GM12878 (cell line): ENCODE measurements around the gene NR1D1. TPM values are rescaled to one million over a fixed set of nuclear protein-coding genes. Genes with fewer than 3 reads are reported as not detected.

Experiments used
- ATAC-seq: fragments of 200-7000 bp; cut with Tn5 transposase; 3 replicates; pipeline ENCODE4 v1.9.1; 2020; ENCODE audit warnings: mild to moderate bottlenecking, moderate library complexity
- BruUV-seq: library from RNA; stranded (reverse); fragments of 400-500 nt; replicated peaks from 2 replicates; lab custom pipeline; 2021; lab: Mats Ljungman, UMichigan
- CTCF ChIA-PET: fragments of 300-600 bp; sonication (Branson Sonifier 250); formaldehyde crosslinking; extraction: SDS; loops from one replicate; lab custom pipeline; 2021; ENCODE audit warnings: inconsistent platforms; lab: Yijun Ruan, JAX
- POLR2A ChIA-PET: fragments of 350-600 bp; formaldehyde crosslinking; extraction: SDS; loops from one replicate; lab custom pipeline; 2021; ENCODE audit warnings: inconsistent platforms; lab: Charles Lee
- RAD21 ChIA-PET: fragments of 300-600 bp; sonication (Branson Sonifier 250); formaldehyde crosslinking; loops from one replicate; lab custom pipeline; 2023; ENCODE audit warnings: antibody characterized with exemption; ENCODE audit not compliant: unreplicated experiment; lab: Charles Lee
- SMC1A ChIA-PET: fragments of 300-600 bp; sonication (Branson Sonifier 250); formaldehyde crosslinking; loops from one replicate; lab custom pipeline; 2023; ENCODE audit not compliant: unreplicated experiment, uncharacterized antibody; lab: Charles Lee
- DNase-seq: peaks from one replicate; pipeline ENCODE4 v3.0.0-alpha.2; 2011; ENCODE audit warnings: low read depth, low spot score
- FAIRE-seq: peaks from 3 replicates; lab custom pipeline; 2011; peaks lifted over from hg19 to GRCh38; lab: Jason Lieb, UNC
- H2AFZ ChIP-seq: 2 replicates; pipeline ENCODE4 v1.6.0; 2011; ENCODE audit warnings: low read depth, low read length, control low read depth; ENCODE audit not compliant: control insufficient read depth
- H3K27ac ChIP-seq: 2 replicates; pipeline ENCODE4 v1.5.1; 2011; ENCODE audit warnings: control low read depth; ENCODE audit not compliant: control insufficient read depth, insufficient read depth
- H3K27me3 ChIP-seq, 2 experiments: replicated peaks in 1 of 2; 2 replicates each; pipeline versions ENCODE4 v1.6.0 to v1.6.1; 2011; ENCODE audit warnings: low read length in 1 of 2; ENCODE audit not compliant: control insufficient read depth in 2 of 2, insufficient read depth in 2 of 2
- H3K36me3 ChIP-seq, 2 experiments: 2 replicates each; pipeline ENCODE4 v1.5.1; 2011; ENCODE audit warnings: low read length in 1 of 2; ENCODE audit not compliant: control insufficient read depth in 2 of 2, insufficient read depth in 2 of 2
- H3K4me1 ChIP-seq: 2 replicates; pipeline ENCODE4 v1.6.1; 2011; ENCODE audit warnings: mild to moderate bottlenecking, low read length, moderate library complexity, mixed read lengths; ENCODE audit not compliant: control insufficient read depth, insufficient read depth
- H3K4me2 ChIP-seq: 2 replicates; pipeline ENCODE4 v1.6.0; 2011; ENCODE audit warnings: control low read depth; ENCODE audit not compliant: control insufficient read depth, insufficient read depth
- H3K4me3 ChIP-seq: fragments of 200-600 bp; sonication (generic); 2 replicates; pipeline ENCODE4 v1.5.1; 2016
- H3K79me2 ChIP-seq: 2 replicates; pipeline ENCODE4 v1.6.0; 2011; ENCODE audit warnings: low read length; ENCODE audit not compliant: control insufficient read depth, insufficient read depth
- H3K9ac ChIP-seq: 2 replicates; pipeline ENCODE4 v1.8.0; 2011; ENCODE audit warnings: low read length, control low read depth, mixed read lengths; ENCODE audit not compliant: control insufficient read depth, insufficient read depth
- H3K9me3 ChIP-seq: replicated peaks from 3 replicates; pipeline ENCODE4 v1.5.1; 2011; ENCODE audit warnings: mild to moderate bottlenecking, low read length; ENCODE audit not compliant: control insufficient read depth, insufficient read depth
- H4K20me1 ChIP-seq: 2 replicates; pipeline ENCODE4 v1.6.0; 2011; ENCODE audit not compliant: control insufficient read depth, insufficient read depth
- BMI1 ChIP-seq: fragments of 450-650 bp; IDR thresholded peaks from 2 replicates; pipeline ENCODE4 v1.6.1; 2016; ENCODE audit warnings: mild to moderate bottlenecking, moderate library complexity, borderline replicate concordance
- KAT2A ChIP-seq: conservative IDR thresholded peaks from 2 replicates; pipeline ENCODE4 v1.6.1; 2011; ENCODE audit warnings: low read depth, low read length; ENCODE audit not compliant: control insufficient read depth
- POLR2A ChIP-seq: IDR thresholded peaks from 2 replicates; pipeline ENCODE4 v1.6.1; 2011; ENCODE audit warnings: low read depth, mild to moderate bottlenecking, low read length
- SIN3A ChIP-seq: IDR thresholded peaks from 2 replicates; pipeline ENCODE4 v1.6.1; 2012; ENCODE audit warnings: low read depth, low read length, improper control_type of control experiment
- SPI1 ChIP-seq: IDR thresholded peaks from 2 replicates; pipeline ENCODE4 v1.6.1; 2011; ENCODE audit warnings: low read depth, mild to moderate bottlenecking, low read length, moderate library complexity, borderline replicate concordance; ENCODE audit not compliant: insufficient read depth
- SUZ12 ChIP-seq: fragments of 200-600 bp; sonication (generic); IDR thresholded peaks from one replicate; pipeline ENCODE4 v1.6.1; 2018; ENCODE audit warnings: antibody characterized with exemption, mild to moderate bottlenecking; ENCODE audit not compliant: unreplicated experiment
- ZBED1 ChIP-seq: IDR thresholded peaks from 2 replicates; pipeline ENCODE4 v1.6.1; 2016; ENCODE audit warnings: borderline replicate concordance
- ZNF592 ChIP-seq: fragments of 450-650 bp; IDR thresholded peaks from 2 replicates; pipeline ENCODE4 v1.6.1; 2017; ENCODE audit warnings: mild to moderate bottlenecking, moderate library complexity
- WGBS: methylation state at CpG from one replicate; pipeline ENCODE4 v1.1.6; 2016; ENCODE audit warnings: low lambda C conversion rate; ENCODE audit not compliant: insufficient replicate concordance, insufficient coverage; ENCODE audit errors: missing lambda C conversion rate; 5-methylcytosine and 5-hydroxymethylcytosine counted together
- in situ Hi-C: fragments of 300-500 bp; cut with MboI; formaldehyde crosslinking; loops from 9 replicates; pipeline ENCODE4 v1.14.3; 2018; ENCODE audit warnings: mixed read lengths
- intact Hi-C: fragments of 100-400 bp; cut with micrococcal nuclease; formaldehyde crosslinking; loops from one replicate; pipeline ENCODE4 v1.14.2; 2022; ENCODE audit not compliant: unreplicated experiment
- polyA plus RNA-seq, 11 experiments: library from polyadenylated mRNA; depleted of rRNA in 4 of 11; unstranded in 6 of 11; stranded (reverse) in 5 of 11; fragments of >200 nt; fragmentation: Nextera tagmentation in 4 of 11; fragmentation: Illumina TruSeq in 1 of 11; extraction: Ambion mirVana in 4 of 11; extraction: Trizol in 1 of 11; gene quantifications; 1 replicate in 1 of 11; 2 replicates in 10 of 11; pipeline versions ENCODE4 v1.2.1 to v1.2.3, GENCODE V29; 2011 to 2016; ENCODE audit warnings: inconsistent platforms in 2 of 11, missing spikeins in 2 of 11, low read depth in 1 of 11
- total RNA-seq, 4 experiments: library from RNA; depleted of rRNA in 3 of 4; stranded (reverse); fragments of >200 nt in 3 of 4; fragmentation: Illumina TruSeq in 1 of 4; extraction: Trizol in 1 of 4; gene quantifications; 2 replicates each; pipeline versions ENCODE4 v1.2.1 to v1.2.3, GENCODE V29; 2013 to 2021

Gene NR1D1
- total and polyA plus RNA-seq, 10 of the 15 experiments (the other 5 are each of a cell fraction or from before 2014, with no cell fraction given), result 0.10 to 3.4 (median 0.94) TPM

GRCh38 chr17:40060887-40061608 is 39.3 kb downstream of the NR1D1 start:
- 69% methylated on average over 11 of the region's 11 CpGs for WGBS
- H3K4me3 ChIP-seq, result no peak overlapping the region
- BruUV-seq, result no TSS peak
- no peak overlapping the region for H3K9ac ChIP-seq
- H3K27ac ChIP-seq, result no peak overlapping the region
- RAD21 ChIA-PET, result interaction anchor here (1.0 to 1.4 kb wide), 2 partner anchors 14 to 52 kb away, joined by 5 to 7 read pairs; no protein-coding TSS in a partner anchor
- TF ChIP-seq SPI1 (no peak), SUZ12 (no peak)
- H3K4me2 ChIP-seq, result no peak overlapping the region
- CTCF ChIA-PET, result interaction anchor here (0.5 to 15.2 kb wide), 7 partner anchors 14 to 796 kb away, joined by 3 to 142 read pairs (median 4); no protein-coding TSS in a partner anchor
- ATAC-seq (no peak), FAIRE-seq (no peak), DNase-seq (no peak)
- SMC1A ChIA-PET, result interaction anchor here (1.9 to 2.4 kb wide), 2 partner anchors 14 to 25 kb away, joined by 4 to 13 read pairs; no protein-coding TSS in a partner anchor
- no peaks in the 10 kb centered on the region for H3K9me3 ChIP-seq
- peaks cover 5% of the 10 kb centered on the region for H3K4me1 ChIP-seq
- no peak overlapping the region for H2AFZ ChIP-seq
- intact Hi-C loops (loop anchor here (10.0 kb wide), 1 partner anchor 104 kb away; no protein-coding TSS in a partner anchor), in situ Hi-C loops (no loop called here)
- no peaks in the 10 kb centered on the region for H4K20me1 ChIP-seq
- H3K27me3 ChIP-seq, result peaks cover 10 to 11% of the 10 kb centered on the region in 2 experiments; a peak in 3 of 4 replicates
- POLR2A ChIA-PET, result no interaction called here
- no peaks in the 10 kb centered on the region for H3K36me3 ChIP-seq
- no peaks in the 10 kb centered on the region for H3K79me2 ChIP-seq

- in situ Hi-C loops (no loop called here), intact Hi-C loops (loop anchor here (10.0 kb wide), 1 partner anchor 105 kb away; no protein-coding TSS in a partner anchor)
- POLR2A ChIA-PET, result no interaction called here
- ATAC-seq (no peak), FAIRE-seq (no peak), DNase-seq (no peak)
- H2AFZ ChIP-seq, result no peak overlapping the region
- no peak overlapping the region for H3K9ac ChIP-seq
- H3K4me3 ChIP-seq, result no peak overlapping the region
- no peaks in the 10 kb centered on the region for H4K20me1 ChIP-seq
- H3K4me1 ChIP-seq, result peaks cover 5% of the 10 kb centered on the region
- BruUV-seq, result no TSS peak
- WGBS, result 36% methylated on average over 8 of the region's 8 CpGs
- SMC1A ChIA-PET, result interaction anchor here (1.7 to 2.4 kb wide), 3 partner anchors 15 to 51 kb away, joined by 4 to 13 read pairs (median 5); no protein-coding TSS in a partner anchor
- H3K79me2 ChIP-seq, result no peaks in the 10 kb centered on the region
- peaks cover 9 to 10% of the 10 kb centered on the region in 2 experiments; a peak in 3 of 4 replicates for H3K27me3 ChIP-seq
- no peaks in the 10 kb centered on the region for H3K36me3 ChIP-seq
- H3K27ac ChIP-seq, result no peak overlapping the region
- H3K9me3 ChIP-seq, result no peaks in the 10 kb centered on the region
- no peak overlapping the region for H3K4me2 ChIP-seq
- CTCF ChIA-PET, result interaction anchor here (0.6 to 15.2 kb wide), 5 partner anchors 15 to 406 kb away, joined by 3 to 142 read pairs (median 13); no protein-coding TSS in a partner anchor
- RAD21 ChIA-PET, result interaction anchor here (0.6 to 1.8 kb wide), 2 partner anchors 52 to 892 kb away, joined by 3 to 7 read pairs; no protein-coding TSS in a partner anchor
- TF ChIP-seq ZBED1, result no peak
- TF ChIP-seq POLR2A, result no peak
- no peak for TF ChIP-seq ZNF592
- no peak for TF ChIP-seq BMI1
- TF ChIP-seq KAT2A, result no peak
- no peak for TF ChIP-seq SIN3A
Observed at GRCh38 chr17:40059729-40060475, 40.5 kb downstream of the NR1D1 start.
